HG03097 (cell line): ENCODE measurements around the gene ARF1.

Experiments used
- ATAC-seq: cut with Tn5 transposase; IDR thresholded peaks from one replicate; pipeline ENCODE4 v1.9.1; 2021; ENCODE audit not compliant: unreplicated experiment, low FRiP score

The ARF1 gene

DNA sequence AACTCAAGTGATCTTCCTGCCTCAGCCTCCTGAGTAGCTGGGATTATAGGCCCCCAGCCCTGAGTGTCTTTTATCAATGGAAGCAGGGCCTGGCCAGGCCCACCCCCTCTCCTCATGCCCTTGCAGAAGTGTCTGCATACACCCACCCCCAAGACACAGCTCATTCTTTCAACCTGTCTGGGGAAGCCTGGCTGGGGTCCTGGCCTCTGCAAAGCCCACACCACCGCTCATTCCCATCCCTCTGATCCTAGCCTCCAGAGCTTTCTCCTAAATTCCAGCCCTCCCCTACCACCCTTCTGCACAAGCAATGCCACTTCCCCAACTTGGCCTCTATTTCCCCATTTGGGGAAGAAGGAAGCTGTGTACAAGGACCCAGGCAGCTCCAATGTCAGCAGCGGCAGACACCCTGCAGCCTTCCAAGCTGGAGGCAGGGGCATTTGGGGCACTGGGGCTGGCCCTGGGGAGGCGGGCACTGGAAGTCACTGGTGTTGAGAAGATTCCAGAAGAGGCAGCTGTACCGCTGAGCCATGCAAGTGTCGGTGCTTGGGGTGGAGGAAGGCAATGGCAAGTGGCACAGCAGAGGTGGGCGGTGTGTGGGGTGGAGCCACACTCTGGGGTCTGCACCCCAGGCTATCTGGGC lies 33.7 kb upstream of the ARF1 start:
- ATAC-seq = no peak

DNA sequence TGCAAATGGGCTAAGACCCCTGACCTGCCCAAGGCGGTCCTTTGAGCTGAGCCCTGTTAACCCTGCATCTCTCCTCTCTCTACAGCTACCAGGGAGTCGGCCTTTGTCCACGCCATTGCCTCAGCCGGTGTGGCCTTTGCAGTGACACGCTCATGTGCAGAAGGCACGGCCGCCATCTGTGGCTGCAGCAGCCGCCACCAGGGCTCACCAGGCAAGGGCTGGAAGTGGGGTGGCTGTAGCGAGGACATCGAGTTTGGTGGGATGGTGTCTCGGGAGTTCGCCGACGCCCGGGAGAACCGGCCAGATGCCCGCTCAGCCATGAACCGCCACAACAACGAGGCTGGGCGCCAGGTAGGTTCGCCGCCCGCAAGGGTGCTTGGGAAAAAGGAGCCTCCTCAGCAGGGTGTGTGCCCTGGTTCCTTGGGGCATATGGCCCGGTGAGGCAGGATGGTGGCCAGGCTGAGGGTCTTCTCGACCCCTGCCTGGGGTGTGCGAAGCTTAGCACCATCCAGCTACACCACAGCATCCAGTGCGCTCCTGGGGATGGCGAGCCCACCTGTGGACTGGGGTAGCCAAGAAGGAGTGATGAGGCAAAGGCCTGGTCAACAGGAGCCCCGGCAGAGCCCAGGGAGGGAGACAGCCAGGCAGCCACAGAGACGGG lies 31.8 kb upstream of the ARF1 start:
- no peak for ATAC-seq

- ATAC-seq = no peak
Measured at GRCh38 chr1:228058172-228058948, 24.1 kb upstream of the ARF1 start.

DNA sequence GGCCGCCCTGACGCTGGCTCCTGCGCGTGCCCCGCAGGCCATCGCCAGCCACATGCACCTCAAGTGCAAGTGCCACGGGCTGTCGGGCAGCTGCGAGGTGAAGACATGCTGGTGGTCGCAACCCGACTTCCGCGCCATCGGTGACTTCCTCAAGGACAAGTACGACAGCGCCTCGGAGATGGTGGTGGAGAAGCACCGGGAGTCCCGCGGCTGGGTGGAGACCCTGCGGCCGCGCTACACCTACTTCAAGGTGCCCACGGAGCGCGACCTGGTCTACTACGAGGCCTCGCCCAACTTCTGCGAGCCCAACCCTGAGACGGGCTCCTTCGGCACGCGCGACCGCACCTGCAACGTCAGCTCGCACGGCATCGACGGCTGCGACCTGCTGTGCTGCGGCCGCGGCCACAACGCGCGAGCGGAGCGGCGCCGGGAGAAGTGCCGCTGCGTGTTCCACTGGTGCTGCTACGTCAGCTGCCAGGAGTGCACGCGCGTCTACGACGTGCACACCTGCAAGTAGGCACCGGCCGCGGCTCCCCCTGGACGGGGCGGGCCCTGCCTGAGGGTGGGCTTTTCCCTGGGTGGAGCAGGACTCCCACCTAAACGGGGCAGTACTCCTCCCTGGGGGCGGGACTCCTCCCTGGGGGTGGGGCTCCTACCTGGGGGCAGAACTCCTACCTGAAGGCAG lies 23.4 kb upstream of the ARF1 start:
- ATAC-seq = no peak

DNA sequence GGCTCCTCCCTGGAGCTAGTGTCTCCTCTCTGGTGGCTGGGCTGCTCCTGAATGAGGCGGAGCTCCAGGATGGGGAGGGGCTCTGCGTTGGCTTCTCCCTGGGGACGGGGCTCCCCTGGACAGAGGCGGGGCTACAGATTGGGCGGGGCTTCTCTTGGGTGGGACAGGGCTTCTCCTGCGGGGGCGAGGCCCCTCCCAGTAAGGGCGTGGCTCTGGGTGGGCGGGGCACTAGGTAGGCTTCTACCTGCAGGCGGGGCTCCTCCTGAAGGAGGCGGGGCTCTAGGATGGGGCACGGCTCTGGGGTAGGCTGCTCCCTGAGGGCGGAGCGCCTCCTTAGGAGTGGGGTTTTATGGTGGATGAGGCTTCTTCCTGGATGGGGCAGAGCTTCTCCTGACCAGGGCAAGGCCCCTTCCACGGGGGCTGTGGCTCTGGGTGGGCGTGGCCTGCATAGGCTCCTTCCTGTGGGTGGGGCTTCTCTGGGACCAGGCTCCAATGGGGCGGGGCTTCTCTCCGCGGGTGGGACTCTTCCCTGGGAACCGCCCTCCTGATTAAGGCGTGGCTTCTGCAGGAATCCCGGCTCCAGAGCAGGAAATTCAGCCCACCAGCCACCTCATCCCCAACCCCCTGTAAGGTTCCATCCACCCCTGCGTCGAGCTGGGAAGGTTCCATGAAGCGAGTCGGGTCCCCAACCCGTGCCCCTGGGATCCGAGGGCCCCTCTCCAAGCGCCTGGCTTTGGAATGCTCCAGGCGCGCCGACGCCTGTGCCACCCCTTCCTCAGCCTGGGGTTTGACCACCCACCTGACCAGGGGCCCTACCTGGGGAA lies 22.7 kb upstream of the ARF1 start:
- ATAC-seq = no peak

GRCh38 chr1:228060458-228061190 lies 21.9 kb upstream of the ARF1 start:
- no peak for ATAC-seq

DNA sequence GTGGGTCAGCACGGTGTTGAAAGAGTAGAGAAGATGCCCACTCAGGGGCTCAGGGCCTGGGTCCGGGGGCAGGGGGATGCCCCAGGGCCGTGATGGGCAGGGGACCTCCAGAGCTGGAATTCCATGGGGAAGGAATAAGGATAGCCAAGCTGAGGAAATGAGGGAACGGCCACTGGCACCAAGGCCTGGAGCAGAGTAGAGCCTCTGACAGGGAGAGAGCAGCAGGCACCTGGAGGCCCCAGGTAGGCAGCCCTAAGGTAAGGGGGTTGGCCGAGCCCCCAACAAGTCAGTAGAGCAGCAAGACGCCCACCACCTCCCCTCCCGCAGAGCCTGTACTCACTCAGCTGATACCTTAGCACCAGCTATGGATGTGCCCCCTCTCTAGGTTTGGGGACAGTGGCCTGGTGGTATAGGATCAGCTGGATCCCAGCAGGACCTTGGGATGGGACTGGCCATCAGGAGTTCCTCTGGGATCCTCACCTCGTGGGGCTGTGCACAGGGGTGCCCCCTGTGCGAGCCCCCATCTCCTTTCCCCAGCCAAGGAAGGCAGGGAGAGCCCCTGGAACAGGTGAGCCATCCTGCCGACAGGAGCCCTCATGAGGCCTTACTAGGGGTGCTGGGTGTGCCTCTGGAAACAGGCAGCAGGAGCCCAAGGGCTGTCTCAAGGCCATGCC lies 21.0 kb upstream of the ARF1 start:
- ATAC-seq = no peak

GRCh38 chr1:228062085-228062791 lies 20.3 kb upstream of the ARF1 start:
- no peak for ATAC-seq

DNA sequence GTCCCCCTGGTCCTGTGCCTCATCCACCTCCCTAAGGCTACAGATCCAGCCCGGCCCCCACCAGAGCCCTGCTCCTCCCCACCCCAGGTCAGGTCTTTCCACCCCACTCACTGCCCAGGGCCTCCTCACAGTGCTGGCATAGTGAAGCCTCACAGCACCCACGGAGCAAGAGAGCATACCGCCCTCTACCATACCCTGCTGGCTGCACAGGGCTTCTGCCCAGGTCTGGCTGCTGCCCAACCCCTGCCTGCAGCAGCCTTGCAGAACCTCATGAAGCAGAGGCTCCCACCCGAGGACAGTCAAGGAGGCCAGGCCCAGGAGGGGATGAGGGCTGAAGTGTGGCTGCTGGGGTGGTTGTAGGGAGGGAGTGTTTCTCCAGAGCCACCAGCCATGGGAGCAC lies 19.7 kb upstream of the ARF1 start:
- ATAC-seq = no peak

GRCh38 chr1:228063251-228064191 lies 19.0 kb upstream of the ARF1 start:
- ATAC-seq = no peak

GRCh38 chr1:228064296-228064695 lies 18.2 kb upstream of the ARF1 start:
- no peak for ATAC-seq

GRCh38 chr1:228064741-228065542 lies 17.6 kb upstream of the ARF1 start:
- ATAC-seq = no peak

- ATAC-seq = no peak
Measured at GRCh38 chr1:228065543-228066347, 16.8 kb upstream of the ARF1 start.

GRCh38 chr1:228066416-228066815 lies 16.1 kb upstream of the ARF1 start:
- ATAC-seq = no peak

DNA sequence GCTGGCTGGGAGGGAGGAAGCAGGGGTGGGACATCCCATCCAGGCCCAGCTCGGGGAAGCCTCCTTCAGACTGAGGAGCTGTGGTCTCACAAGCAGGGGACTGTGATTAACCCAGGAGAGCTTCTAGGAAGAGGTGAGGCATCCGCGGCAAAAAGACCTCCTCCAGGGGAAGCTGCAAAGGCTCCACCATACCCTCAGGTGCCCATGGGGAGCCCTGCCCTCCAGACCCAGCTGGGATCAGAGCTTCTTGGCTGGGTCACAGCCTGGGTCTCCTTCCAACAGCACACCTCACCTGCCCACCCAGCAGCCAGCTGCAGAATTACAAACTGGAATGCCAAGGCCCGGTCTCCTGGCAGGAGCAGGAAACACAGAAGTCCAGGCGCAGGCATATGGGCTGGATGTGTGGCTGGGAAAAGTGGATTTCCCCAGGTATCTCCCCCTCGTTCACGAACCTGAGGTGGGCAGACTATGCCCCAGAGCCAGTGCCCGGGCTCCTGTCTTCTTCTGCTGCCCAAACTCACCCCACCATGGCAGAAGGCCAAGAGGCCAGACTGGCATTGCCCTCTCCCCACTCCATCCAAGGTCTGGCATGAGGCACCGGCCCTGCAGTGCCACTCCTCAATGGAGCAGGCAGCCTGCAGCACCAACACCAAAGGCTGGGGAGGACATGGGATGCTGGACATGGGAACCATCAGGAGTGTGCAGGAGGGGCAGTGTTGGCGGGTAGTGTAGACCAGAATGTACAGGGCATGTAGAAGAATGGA lies 15.4 kb upstream of the ARF1 start:
- no peak for ATAC-seq
